ENCODE data around the gene KAZN. TPM values are rescaled to one million over a fixed set of nuclear protein-coding genes. Genes with fewer than 3 reads are reported as not detected.

KAZN gene
- total and polyA plus RNA-seq, 2 of the 8 experiments (the other 6 are each of a cell fraction or from before 2014, with no cell fraction given): 3.7 to 11.8 TPM

DNA sequence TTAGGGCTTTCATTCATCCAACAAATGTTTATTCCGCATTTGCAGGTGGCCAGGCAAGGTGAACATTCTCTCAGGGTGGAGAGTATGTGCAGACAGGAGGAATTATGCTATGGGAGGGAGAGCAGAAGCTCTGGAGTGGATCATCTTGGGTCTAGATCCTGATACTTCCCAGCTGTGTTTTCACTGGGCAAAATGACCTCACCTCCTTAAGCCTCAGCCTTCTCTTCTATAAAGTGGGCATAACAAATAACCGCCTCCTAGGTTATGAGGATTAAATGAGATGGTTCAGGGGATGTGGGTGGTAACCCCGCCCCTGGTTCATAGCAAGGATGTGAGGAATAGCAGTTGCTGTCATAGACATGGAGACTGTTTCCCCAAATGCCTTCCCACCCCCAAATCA lies 553.4 kb downstream of the KAZN start:
- Histone ChIP-seq H3K9me3 (ENCODE audit: insufficient read depth in 2 of 2, low read depth in 1 of 2, low read length in 1 of 2) (no peaks in the 10 kb centered on the region), H3K18ac (ENCODE audit: extremely low read depth, low read length) (no peak overlapping the region; the same call in 1 of the 2 replicates), H3K79me1 (ENCODE audit: low read depth, low read length) (no peaks in the 10 kb centered on the region; the same call in 1 of the 2 replicates), H3K79me2 (ENCODE audit: control insufficient read depth in 1 of 2, insufficient read depth in 2 of 2, low read length in 2 of 2) (peaks cover 0 to 10% of the 10 kb centered on the region in 2 experiments; a peak in 2 of 4 replicates), H3K4me3 (ENCODE audit: extremely low read depth in 1 of 4, insufficient read depth in 2 of 4, low read depth in 3 of 4, low read length in 4 of 4) (peak overlapping the region in 3 of 4 experiments; percentile 59 to 84 (median 84); a peak in 4 of 8 replicates), H3K27ac (ENCODE audit: low read depth, low read length) (no peak overlapping the region), H3K36me3 (ENCODE audit: control insufficient read depth in 2 of 4, insufficient read depth in 4 of 4, low read length in 3 of 4) (no peaks in the 10 kb centered on the region), H3K4me2 (ENCODE audit: insufficient read depth in 1 of 2, low read depth in 2 of 2, low read length in 2 of 2) (peak overlapping the region; percentile 84 to 87), H3K27me3 (replicated peaks in 1 of 4; ENCODE audit: control insufficient read depth in 3 of 4, extremely low read depth in 1 of 4, insufficient read depth in 3 of 4, low read length in 3 of 4) (peaks cover 0 to 23% (median 10%) of the 10 kb centered on the region in 4 experiments; a peak in 6 of 7 replicates), H4K8ac (ENCODE audit: extremely low read depth, insufficient read depth, low read length) (no peak overlapping the region), H3K23me2 (ENCODE audit: low read depth, low read length) (peaks cover 14% of the 10 kb centered on the region; the same call in 1 of the 2 replicates), H2BK12ac (ENCODE audit: low read depth, low read length) (no peak overlapping the region; the same call in 1 of the 2 replicates), H4K20me1 (replicated peaks in 1 of 2; ENCODE audit: control insufficient read depth in 1 of 2, insufficient read depth in 2 of 2, low read length in 2 of 2) (peaks cover 11% of the 10 kb centered on the region in 2 experiments), H2BK20ac (ENCODE audit: low read length) (no peak overlapping the region), H2BK120ac (replicated peaks; ENCODE audit: low read depth, low read length) (no peak overlapping the region), H3K56ac (replicated peaks; ENCODE audit: insufficient read length, low read depth, low read length) (no peak overlapping the region), H3K4me1 (replicated peaks in 1 of 4; ENCODE audit: control insufficient read depth in 3 of 4, insufficient read depth in 4 of 4, low read length in 3 of 4) (peaks cover 0 to 9% (median 5%) of the 10 kb centered on the region in 4 experiments; a peak in 5 of 7 replicates), H3K4ac (replicated peaks; ENCODE audit: insufficient read length, low read depth, low read length) (no peak overlapping the region), H3K9ac (replicated peaks in 1 of 4; ENCODE audit: extremely low read depth in 1 of 4, low read depth in 3 of 4, low read length in 3 of 4) (no peak overlapping the region), H2AFZ (ENCODE audit: low read length) (peak overlapping the region; percentile 81; the same call in 1 of the 2 replicates), H2BK15ac (ENCODE audit: low read length) (0 out of 2 replicates have a peak overlapping the region, but pooled peaks have one; percentile 46), H3K14ac (ENCODE audit: insufficient read length) (no peak overlapping the region), H3K23ac (ENCODE audit: insufficient read length) (no peak overlapping the region), H4K91ac (replicated peaks; ENCODE audit: insufficient read length, low read length) (no peak overlapping the region), H2BK5ac (ENCODE audit: low read depth, low read length) (no peak overlapping the region), H4K5ac (ENCODE audit: insufficient read length, low read depth, low read length) (no peak overlapping the region), H2AK5ac (ENCODE audit: low read depth, low read length) (no peak overlapping the region)
- FAIRE-seq (no peak), DNase-seq (ENCODE audit: low read depth in 1 of 2, low spot score in 2 of 2) (no peak)
- POLR2A ChIA-PET (ENCODE audit: partially characterized antibody): interaction anchor here (1.2 kb wide), 1 partner anchor 122 kb away, joined by 3 read pairs; no protein-coding TSS in a partner anchor
- WGBS, 2 experiments (ENCODE audit: extremely low coverage in 1 of 2, insufficient coverage in 1 of 2, insufficient read length in 1 of 2, insufficient replicate concordance in 2 of 2, low coverage in 1 of 2, low lambda C conversion rate in 2 of 2, missing lambda C conversion rate in 1 of 2): 67% methylated on average over 3 of the region's 3 CpGs; no CpG with 5 or more reads in 1 of the 2 experiments
- TF ChIP-seq RBBP5 (IDR thresholded peaks at IDR 0.05; ENCODE audit: borderline replicate concordance, low read depth, low read length): no peak
- no peak for TF ChIP-seq RNF2 (IDR thresholded peaks at IDR 0.05; ENCODE audit: borderline replicate concordance, low read depth, low read length, missing control alignments, poor library complexity, severe bottlenecking)
- CTCF ChIA-PET (ENCODE audit: partially characterized antibody): interaction anchor here (0.6 to 6.6 kb wide), 33 partner anchors 10 to 400 kb away, joined by 3 to 83 read pairs (median 6); no protein-coding TSS in a partner anchor
